Right atrium auricular region (tissue), 2 donors: ENCODE measurements around the gene PTPRD. TPM values are rescaled to one million over a fixed set of nuclear protein-coding genes. Genes with fewer than 3 reads are reported as not detected.

ENCODE experiments used
- DNase-seq: peaks from one replicate; pipeline ENCODE4 v3.0.0-alpha.2; 2019; ENCODE audit warnings: low spot score
- H3K27ac ChIP-seq, 2 donors: fragments of 200-600 bp; sonication (generic); 1 replicate in 1 of 2; 2 replicates in 1 of 2; pipeline ENCODE4 v1.5.1; 2016 to 2019
- H3K27me3 ChIP-seq, 2 donors: fragments of 200-600 bp; sonication (generic); one replicate each; pipeline versions ENCODE4 v1.5.1 to v1.6.0; 2017 to 2019
- H3K36me3 ChIP-seq: fragments of 200-600 bp; sonication (generic); one replicate; pipeline ENCODE4 v1.5.1; 2016
- H3K4me1 ChIP-seq, 2 donors: fragments of 200-600 bp; sonication (generic); one replicate each; pipeline versions ENCODE4 v1.5.1 to v1.6.0; 2017 to 2019
- H3K4me3 ChIP-seq, 2 donors: fragments of 200-600 bp; sonication (generic); 1 replicate in 1 of 2; 2 replicates in 1 of 2; pipeline ENCODE4 v1.5.1; 2017 to 2019; ENCODE audit warnings: mild to moderate bottlenecking in 1 of 2, moderate library complexity in 1 of 2
- H3K9me3 ChIP-seq, 2 donors: fragments of 200-600 bp; sonication (generic); one replicate each; pipeline ENCODE4 v1.5.1; 2019
- total RNA-seq, 2 donors: library from RNA; depleted of rRNA; stranded (reverse); fragments of >200 nt; gene quantifications; one replicate each; pipeline ENCODE4 v1.1.0, GENCODE V29; 2016
- TF ChIP-seq, protein P1 (sequence below), 2 donors: fragments of 200-600 bp; sonication (generic); IDR thresholded peaks; one replicate each; pipeline ENCODE4 v1.5.1; 2019; ENCODE audit warnings: antibody characterized with exemption in 2 of 2

The PTPRD gene
- total RNA-seq, 2 donors from 2014 or later = 5.5 to 6.6 TPM

DNA sequence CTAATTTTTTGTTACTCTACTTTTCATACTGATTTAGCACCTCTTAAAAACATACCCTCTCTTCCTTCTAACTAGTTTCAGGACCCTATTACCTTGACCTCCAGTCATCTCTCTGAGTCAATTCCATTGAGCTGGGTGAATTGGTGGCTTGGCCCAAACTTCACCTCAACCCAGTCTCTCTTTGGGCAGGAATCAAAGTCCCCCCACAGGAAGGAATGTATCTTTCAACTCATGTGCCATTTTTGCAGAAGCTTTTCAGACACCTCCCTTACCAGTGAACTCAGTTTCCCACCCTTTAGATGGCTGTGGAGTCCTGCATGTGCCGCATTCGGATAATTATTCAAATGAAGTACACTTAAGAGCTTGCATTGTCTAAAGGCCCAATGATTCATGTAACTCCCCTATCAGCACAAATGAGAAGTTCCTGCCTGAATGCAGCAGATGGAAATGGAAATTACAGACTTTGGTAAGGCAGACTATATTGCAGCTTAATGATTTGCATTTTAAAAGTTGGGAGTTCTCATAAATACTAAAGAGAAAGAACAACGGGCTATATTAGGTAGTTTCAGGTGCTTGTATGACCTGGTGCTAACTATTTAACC, 693.5 kb downstream of the PTPRD start:
- Histone ChIP-seq H3K4me3 (no peak overlapping the region), H3K9me3 (peaks cover 0 to 9% of the 10 kb centered on the region in 2 donors), H3K4me1 (no peaks in the 10 kb centered on the region), H3K27me3 (no peaks in the 10 kb centered on the region), H3K27ac (no peak overlapping the region), H3K36me3 (no peaks in the 10 kb centered on the region)
- TF ChIP-seq, protein P1, sequence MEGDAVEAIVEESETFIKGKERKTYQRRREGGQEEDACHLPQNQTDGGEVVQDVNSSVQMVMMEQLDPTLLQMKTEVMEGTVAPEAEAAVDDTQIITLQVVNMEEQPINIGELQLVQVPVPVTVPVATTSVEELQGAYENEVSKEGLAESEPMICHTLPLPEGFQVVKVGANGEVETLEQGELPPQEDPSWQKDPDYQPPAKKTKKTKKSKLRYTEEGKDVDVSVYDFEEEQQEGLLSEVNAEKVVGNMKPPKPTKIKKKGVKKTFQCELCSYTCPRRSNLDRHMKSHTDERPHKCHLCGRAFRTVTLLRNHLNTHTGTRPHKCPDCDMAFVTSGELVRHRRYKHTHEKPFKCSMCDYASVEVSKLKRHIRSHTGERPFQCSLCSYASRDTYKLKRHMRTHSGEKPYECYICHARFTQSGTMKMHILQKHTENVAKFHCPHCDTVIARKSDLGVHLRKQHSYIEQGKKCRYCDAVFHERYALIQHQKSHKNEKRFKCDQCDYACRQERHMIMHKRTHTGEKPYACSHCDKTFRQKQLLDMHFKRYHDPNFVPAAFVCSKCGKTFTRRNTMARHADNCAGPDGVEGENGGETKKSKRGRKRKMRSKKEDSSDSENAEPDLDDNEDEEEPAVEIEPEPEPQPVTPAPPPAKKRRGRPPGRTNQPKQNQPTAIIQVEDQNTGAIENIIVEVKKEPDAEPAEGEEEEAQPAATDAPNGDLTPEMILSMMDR (IDR thresholded peaks at IDR 0.05) = no peak
- no peak for DNase-seq

GRCh38 chr9:9917400-9917799, 695.4 kb downstream of the PTPRD start:
- Histone ChIP-seq H3K4me3 (no peak overlapping the region), H3K27me3 (no peaks in the 10 kb centered on the region), H3K9me3 (peaks cover 0 to 9% of the 10 kb centered on the region in 2 donors), H3K4me1 (no peaks in the 10 kb centered on the region), H3K36me3 (no peaks in the 10 kb centered on the region), H3K27ac (no peak overlapping the region)
- no peak for DNase-seq
- TF ChIP-seq, protein P1 (IDR thresholded peaks at IDR 0.05) = no peak

DNA sequence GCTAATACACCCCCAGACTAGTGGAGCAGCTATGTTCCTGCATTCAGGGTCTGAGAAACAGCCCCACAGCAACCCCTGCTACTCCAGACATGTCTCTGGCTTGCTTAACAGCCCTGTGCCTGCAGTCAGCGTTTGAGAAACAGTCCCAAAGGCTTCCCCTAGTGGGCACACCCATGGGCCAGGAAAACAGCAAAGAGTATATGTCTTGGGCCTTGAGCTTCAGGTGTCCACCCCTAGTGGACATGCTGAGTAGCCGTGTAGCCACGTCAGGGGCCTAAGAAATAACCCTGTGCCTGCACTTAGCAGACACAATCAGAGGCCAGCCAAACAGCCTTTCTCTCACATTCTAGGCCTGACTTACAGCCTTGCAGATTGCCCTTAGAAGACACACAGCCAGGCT, 698.6 kb downstream of the PTPRD start:
- H3K27ac ChIP-seq = no peak overlapping the region
- TF ChIP-seq, protein P1 (IDR thresholded peaks at IDR 0.05) = no peak
- no peaks in the 10 kb centered on the region for H3K4me1 ChIP-seq
- H3K27me3 ChIP-seq = no peaks in the 10 kb centered on the region
- DNase-seq = no peak
- H3K36me3 ChIP-seq = no peaks in the 10 kb centered on the region
- H3K9me3 ChIP-seq = peaks cover 0 to 9% of the 10 kb centered on the region in 2 donors
- H3K4me3 ChIP-seq = no peak overlapping the region

DNA sequence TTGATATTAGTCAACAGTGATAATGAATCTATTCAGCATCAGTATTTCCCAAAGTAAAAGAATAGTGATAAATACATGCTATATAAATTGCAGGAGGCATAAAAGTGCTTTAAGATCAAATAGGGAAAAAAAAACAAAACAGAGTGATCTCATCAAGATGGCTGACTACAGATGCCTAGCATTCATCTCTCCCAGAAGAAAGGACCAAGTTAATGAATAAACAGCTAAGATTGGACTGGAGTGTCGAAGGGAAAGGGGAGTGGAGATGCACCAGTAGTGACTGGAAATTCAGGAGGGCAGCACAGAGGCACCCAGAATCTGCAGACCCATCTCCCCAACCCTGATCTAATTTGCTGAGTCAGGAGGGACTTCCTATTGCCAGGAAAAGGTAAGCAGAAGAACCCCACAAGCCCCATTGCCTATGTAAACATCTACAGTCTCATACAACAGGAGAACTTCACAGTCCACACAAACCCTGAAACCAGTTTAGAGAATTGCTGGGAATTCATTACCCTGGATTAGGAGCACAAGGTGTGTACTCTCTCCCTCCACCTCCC, 699.4 kb downstream of the PTPRD start:
- no peak for DNase-seq
- H3K27me3 ChIP-seq = no peaks in the 10 kb centered on the region
- H3K4me3 ChIP-seq = no peak overlapping the region
- no peaks in the 10 kb centered on the region for H3K36me3 ChIP-seq
- TF ChIP-seq, protein P1 (IDR thresholded peaks at IDR 0.05) = no peak
- H3K27ac ChIP-seq = no peak overlapping the region
- H3K9me3 ChIP-seq = peaks cover 0 to 9% of the 10 kb centered on the region in 2 donors
- no peaks in the 10 kb centered on the region for H3K4me1 ChIP-seq

GRCh38 chr9:9912459-9912858, 700.3 kb downstream of the PTPRD start:
- TF ChIP-seq, protein P1 (IDR thresholded peaks at IDR 0.05) = peak in 1 of 2 donors; percentile 25
- Histone ChIP-seq H3K4me3 (no peak overlapping the region), H3K27ac (no peak overlapping the region), H3K4me1 (no peaks in the 10 kb centered on the region), H3K27me3 (no peaks in the 10 kb centered on the region), H3K36me3 (no peaks in the 10 kb centered on the region), H3K9me3 (peaks cover 0 to 9% of the 10 kb centered on the region in 2 donors)
- DNase-seq = no peak

- Histone ChIP-seq H3K4me1 (no peaks in the 10 kb centered on the region), H3K27me3 (no peaks in the 10 kb centered on the region), H3K36me3 (no peaks in the 10 kb centered on the region), H3K9me3 (no peaks in the 10 kb centered on the region), H3K4me3 (no peak overlapping the region), H3K27ac (no peak overlapping the region)
- no peak for DNase-seq
- TF ChIP-seq, protein P1 (IDR thresholded peaks at IDR 0.05) = no peak
Observed at GRCh38 chr9:9905736-9906135, 707.1 kb downstream of the PTPRD start.
